GOT3 (cell line): Measurements from ENCODE around the gene ADCY7.

Source experiments
- DNase-seq: peaks from one replicate; lab custom pipeline; 2025; ENCODE audit warnings: mixed read lengths; lab: John Stamatoyannopoulos, UW

The ADCY7 gene

DNA sequence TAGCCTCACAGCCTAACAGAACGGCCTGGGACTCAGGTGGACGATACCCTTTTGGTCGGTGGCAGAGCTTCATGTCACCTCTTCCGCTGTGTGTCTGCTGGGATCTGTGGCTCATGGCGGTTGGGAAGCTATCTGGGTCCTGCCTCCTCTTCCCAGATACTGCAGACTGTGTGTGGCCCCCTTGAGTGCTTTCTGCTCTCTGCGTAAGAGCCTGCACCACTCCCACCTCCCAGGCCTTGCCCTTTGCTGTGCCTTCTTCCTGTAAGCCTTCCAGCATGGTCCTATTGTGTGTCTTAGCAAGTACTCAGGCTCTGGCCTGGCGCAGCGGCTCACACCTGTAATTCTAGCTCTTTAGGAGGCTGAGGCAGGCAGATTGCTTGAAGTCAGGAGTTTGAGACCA, 17.5 kb upstream of the ADCY7 start:
- no peak for DNase-seq

DNA sequence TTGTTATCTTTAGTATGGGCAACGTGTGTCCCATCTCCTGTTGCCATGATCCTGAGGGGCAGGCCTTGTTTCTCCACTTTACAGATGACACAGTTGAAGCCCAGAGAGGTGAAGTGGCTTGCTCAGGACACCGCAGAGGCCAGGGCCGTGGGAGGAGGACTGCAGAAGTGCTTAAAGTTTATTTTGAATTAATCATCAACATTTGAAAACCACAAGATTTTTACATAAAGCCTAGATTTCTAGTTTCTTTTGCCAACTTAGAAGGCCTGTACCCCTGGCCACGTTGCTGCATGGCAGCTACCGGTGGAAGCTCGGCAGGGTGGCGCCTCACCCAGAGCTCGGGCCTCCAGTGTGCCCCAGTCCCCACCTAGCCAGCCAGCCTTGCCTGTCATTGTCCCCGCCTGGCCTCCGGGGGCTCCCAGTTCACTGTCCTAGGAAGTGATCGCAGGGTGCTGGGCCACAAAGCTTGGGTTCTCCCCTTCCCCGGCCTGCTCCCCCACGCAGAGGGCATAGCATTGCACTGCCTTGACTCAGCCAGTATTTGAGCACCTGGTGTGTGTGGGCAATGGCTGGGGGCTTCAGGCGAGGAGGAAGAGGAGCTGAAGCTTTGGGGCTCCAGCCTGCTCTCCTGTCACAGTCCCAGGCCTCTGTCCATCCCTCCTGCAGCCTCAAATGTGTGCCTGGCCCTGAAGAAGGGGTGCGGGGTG, 14.8 kb upstream of the ADCY7 start:
- DNase-seq, result no peak

DNA sequence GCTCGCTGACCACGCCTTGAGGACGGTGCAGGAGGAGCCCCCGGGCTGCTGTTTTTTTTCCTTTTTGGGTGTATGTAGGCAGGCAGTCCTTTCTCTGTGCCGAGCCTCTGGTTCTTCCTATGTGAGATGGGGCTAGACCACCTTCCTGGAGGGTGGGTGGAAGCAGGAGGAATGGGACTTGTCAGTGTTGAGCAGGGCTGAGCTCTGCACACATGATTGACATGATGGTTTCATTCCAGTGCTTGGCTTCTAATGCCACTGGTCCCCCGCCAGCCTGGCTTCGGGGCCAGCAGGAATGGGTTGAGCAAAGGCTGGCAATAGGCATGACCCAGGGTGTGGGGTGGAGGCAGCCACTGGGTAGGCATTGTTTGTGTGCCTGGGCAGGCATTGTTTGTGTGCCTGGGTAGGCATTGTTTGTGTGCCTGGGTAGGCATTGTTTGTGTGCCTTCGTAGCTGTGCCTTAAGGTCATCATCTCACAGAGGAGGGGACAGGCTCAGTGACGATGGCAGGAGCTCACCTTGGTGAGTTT, 14.2 kb upstream of the ADCY7 start:
- DNase-seq, result no peak

GRCh38 chr16:50252874-50253513, 13.4 kb upstream of the ADCY7 start:
- no peak for DNase-seq

DNA sequence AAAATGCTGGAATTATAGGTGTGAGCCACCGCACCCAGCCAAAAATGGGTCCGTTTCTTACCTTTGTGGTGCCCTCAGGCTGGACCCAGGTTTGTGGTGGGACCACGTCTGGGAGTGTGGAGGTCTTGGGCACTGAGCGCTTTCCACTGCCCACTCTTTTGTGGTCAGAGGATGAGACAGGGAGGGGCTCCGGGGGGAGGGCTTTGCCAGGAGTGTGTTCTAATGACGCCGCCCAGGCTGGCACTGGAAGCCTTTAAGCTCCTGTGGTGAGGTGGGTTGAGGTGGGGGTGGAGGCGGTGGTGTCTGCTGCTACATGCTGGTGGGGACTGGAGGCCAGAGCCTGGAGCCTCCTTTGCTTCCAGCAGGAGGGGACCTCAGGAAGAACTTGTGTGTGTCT, 12.8 kb upstream of the ADCY7 start:
- no peak for DNase-seq

DNA sequence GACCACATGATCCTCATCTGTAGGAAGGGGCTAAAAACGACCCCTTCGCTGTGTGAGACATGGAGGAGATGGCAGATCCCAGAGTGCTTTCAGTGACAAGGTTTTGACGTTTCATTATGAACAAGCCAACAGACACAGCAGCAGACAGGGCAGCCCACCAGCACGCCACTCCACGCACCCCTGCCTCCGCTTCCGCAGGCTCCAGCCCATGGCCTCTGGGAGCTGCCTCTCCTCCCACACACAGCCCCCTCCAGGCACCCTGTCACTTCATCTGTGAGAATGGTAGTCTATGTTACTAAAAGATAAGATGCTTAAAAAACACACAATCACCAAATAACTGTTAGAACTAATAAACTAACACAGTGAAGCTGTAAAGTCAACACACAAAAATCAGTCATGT, 12.3 kb upstream of the ADCY7 start:
- DNase-seq, result no peak

GRCh38 chr16:50255538-50255937, 10.8 kb upstream of the ADCY7 start:
- DNase-seq, result no peak

GRCh38 chr16:50256604-50257003, 9.7 kb upstream of the ADCY7 start:
- DNase-seq, result no peak

- DNase-seq, result no peak
Measured at GRCh38 chr16:50257876-50258275, 8.5 kb upstream of the ADCY7 start.

DNA sequence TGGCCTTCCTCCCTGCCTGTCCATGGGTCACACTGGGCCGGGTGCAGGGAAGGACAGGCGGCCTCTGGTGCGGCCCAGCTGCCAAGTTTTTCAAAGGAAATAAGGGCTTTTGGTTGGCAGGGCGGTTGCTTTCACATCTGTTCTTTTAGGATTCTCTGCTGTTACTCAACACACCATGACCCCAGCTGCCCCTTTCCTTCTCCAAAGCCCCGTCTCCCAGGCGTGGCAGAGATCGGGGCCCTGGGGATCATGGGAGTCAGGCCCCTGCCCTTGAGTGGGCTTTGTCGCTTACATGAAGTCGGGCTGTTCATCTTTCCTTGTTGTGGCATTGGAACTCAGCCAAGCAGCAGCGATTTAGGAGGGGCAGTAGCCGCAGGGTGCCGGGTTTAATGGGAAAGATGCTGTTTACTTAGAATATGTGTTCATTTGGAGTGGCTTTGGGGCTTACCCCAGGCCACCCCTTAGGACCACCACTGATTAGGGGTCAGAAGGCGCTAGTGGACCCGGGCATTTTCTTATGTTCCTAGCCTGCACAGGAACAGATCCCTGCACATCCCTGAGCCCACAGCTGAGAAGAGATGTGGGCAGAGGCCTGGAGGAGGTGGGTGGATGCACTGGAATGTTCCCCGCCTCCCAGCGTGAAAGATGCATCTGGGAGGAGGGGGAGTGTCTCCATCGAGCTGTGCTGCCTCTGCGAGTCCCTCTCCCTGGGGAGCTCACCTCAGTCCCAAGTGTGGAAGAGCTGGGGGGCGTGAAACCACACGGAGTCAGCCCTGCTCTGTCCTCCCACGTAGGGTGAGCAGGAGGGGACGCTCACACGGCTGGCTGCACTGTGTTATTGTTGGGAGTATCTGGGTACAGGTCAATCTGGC, 6.8 kb upstream of the ADCY7 start:
- DNase-seq, result no peak

DNA sequence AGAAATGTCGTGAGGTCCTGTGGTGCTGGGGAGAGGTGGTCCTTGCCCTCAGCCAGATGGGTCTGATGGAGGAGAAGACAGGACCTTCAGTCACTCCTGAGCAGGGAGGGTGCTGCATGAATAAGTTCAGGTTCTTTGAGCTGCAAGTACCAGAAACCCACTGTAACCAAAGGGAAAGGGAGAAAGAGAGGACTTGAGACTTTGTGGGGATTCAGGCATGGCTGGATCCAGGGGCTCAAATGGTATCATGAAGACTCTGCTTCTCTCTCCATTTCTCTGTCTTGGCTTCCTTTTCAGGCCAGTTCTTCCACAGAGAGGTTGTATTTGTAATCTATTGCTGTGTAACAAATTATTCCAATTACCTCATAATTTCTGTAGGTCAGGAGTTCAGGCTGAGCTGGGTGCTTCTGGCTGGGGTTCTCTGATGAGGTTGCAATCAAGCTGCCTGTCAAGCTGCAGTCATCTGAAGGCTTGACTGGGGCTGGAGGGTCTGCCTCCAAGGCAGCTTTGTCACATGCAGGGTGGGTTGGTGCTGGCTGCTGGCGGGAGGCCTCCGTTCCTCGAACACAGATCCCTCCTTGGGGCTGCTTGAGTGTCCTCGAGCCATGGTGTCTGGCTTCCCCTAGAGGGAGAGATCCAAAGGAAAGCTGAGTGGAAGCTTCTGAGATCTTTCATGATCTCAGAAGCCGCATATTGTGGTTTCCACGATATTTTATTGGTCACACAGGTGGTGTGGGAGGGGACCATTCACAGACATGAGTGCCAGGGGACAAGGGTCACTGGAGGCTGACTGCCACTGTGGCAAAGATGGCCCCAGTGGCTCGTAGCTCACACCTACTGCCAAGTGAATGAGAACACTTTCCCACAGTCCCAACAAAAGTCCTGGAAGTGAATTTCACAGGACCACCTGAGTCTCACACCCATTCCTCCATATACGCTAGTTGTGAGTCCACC, 5.9 kb upstream of the ADCY7 start:
- DNase-seq, result no peak

- DNase-seq, result no peak
Measured at GRCh38 chr16:50261160-50261706, 5.1 kb upstream of the ADCY7 start.

DNA sequence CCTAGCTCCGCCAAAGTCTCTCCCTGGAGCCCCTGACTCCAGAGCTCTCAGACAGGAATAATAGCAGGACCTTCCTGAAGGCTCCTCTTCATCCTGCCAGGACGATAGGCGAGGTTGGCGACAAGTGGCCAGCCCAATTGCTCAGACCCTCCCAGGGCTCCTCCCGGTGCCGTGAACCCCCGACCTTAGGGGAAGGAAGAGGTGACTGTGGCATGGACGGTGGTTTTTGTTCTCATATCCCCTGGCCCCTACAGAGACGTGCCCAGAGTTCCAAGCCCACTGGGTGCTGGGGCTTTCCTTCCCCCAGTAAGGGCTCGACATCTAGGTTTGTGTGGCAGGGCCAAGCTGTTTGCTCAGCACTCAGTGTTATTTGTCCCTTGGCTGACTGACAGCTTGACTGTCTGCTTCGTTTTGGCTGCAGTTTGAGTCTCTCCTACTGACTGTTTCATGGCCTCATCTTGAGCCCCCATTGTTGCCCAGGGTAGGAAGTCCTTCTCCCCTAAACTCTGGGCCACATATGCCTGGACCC, 4.6 kb upstream of the ADCY7 start:
- no peak for DNase-seq

DNA sequence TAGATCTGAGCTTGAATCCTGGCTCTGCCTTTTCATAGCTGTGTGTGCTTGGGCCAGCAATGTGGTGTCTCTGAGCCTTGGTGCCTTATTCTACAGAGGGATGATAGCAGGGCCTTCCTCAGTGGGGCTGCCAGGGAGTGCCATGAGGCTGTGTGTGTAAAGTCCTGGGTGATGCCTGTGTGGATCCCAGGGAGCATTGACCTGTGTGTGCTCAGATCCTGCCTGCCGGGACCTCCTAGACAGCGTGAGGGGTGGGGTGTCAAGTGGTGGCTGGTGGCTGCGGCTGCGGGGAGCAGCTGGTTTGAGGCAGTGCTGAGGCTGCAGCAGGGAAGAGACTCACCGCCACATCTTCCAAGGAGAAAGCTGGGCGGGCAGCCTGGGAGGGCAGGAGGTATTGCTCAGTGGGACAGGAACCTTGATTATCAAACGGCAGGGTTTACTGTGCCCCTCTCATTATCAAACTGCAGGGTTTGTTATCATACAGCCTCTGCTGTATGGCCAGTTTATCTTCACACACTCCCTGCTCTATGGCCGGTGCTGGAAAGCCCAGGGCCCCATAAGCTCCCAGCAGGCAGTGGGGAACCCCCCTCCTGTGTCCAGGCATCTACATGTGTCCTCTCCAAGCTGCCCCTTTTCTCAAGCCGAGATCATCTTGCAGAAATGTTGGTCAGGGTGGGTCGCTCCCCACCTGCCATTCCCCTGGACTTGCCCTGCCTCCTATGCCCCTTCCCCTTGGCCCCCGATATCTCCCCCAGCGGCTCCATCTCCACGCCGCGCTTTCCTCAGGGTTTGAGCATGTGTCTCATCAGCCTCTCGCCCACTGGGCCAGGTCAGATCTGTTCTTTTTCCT, 3.1 kb upstream of the ADCY7 start:
- no peak for DNase-seq

DNA sequence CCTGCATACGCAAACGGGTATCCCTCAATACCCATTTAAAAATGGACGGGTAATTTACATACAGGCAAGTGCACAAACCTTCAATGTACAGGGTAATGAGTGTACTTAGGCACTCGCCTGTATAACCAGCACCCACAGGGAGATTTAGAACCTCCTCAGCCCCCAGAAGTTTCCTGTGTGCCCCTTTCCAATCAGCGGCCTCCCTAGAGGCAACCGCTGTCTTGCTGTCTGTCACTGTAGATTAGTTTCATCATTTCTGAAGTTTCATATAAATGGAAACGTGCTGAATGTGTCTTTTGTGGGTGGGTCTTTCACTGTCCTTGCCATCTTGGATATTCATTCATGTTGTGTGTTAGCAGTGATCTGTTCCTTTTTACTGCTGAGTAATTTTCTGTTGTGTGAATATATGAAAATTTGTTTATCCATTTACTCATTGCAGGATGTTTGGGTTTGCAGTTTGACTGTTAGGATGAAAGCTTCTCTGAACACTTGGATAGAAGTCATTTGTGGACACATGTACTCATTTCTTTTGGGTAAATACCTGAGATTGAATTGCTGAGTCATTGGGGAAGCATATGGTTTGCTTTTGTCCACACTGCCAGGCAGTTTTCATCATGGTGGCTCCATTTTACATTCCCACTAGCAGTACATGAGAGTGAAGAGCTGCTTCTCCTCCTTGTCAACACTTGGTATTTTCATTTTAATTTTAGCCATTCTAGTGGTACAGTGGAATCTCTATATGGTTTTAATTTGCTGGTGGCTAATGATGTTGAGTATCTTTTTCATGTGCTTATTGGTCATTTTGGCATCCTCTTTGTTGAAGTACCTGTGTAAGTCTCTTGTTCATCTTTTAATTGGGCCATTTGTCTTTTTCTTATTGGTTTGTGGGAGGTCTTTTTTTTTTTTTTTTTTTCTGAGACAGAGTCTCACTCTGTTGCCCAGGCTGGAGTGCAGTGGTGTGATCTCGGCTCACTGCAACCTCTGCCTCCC, 2.1 kb upstream of the ADCY7 start:
- no peak for DNase-seq

DNA sequence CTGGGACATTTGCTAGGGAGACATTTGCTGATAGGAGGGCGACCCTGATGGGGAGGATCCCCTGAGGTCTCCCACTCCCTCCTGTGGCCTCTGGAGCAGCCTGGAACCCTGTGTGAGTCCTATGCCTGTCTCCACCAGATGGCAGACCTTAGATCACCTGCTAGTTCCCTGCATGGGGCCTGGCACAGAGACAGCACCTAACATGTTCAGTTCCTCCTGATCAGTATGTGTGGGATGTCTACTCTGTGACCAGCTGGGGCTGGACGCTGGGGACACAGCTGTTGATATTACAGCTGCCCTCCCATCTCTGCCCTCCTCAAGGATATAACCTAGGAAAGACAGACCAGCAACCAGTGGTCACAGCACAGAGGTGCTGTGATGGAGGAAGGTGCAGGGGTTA, 1.1 kb upstream of the ADCY7 start:
- no peak for DNase-seq

- no peak for DNase-seq
Measured at GRCh38 chr16:50265716-50266336, 525 bp upstream of the ADCY7 start.

GRCh38 chr16:50267151-50267631, 840 bp downstream of the ADCY7 start:
- no peak for DNase-seq
